Immature natural killer cell (primary cell): ENCODE data around the gene HMG20B. TPM values are rescaled to one million over a fixed set of nuclear protein-coding genes. Genes with fewer than 3 reads are reported as not detected.

ENCODE experiments used
- DNase-seq, 3 donors: peaks; one replicate each; pipeline ENCODE4 v3.0.0; 2022; ENCODE audit warnings: mixed read lengths in 1 of 3
- H3K27ac Mint-ChIP-seq, 6 donors: one replicate each; pipeline ENCODE4 v1.8.0; 2020; ENCODE audit warnings: mixed read lengths in 6 of 6, mild to moderate bottlenecking in 5 of 6, inconsistent platforms in 4 of 6, moderate library complexity in 3 of 6
- H3K27me3 Mint-ChIP-seq, 3 donors: one replicate each; pipeline ENCODE4 v1.8.0; 2020 to 2021; ENCODE audit warnings: low read depth in 3 of 3, mild to moderate bottlenecking in 3 of 3, mixed read lengths in 3 of 3, moderate library complexity in 3 of 3, inconsistent platforms in 1 of 3
- H3K36me3 Mint-ChIP-seq, 3 donors: one replicate each; pipeline ENCODE4 v1.8.0; 2020; ENCODE audit warnings: mixed read lengths in 3 of 3, inconsistent platforms in 2 of 3, mild to moderate bottlenecking in 2 of 3
- H3K4me1 Mint-ChIP-seq, 2 donors: one replicate each; pipeline ENCODE4 v1.8.0; 2020; ENCODE audit warnings: inconsistent platforms in 2 of 2, mild to moderate bottlenecking in 2 of 2, mixed read lengths in 2 of 2, moderate library complexity in 1 of 2
- H3K4me3 Mint-ChIP-seq, 5 donors: one replicate each; pipeline ENCODE4 v1.8.0; 2020; ENCODE audit warnings: mild to moderate bottlenecking in 5 of 5, mixed read lengths in 5 of 5, inconsistent platforms in 3 of 5, moderate library complexity in 3 of 5
- H3K9me3 Mint-ChIP-seq, 6 donors: one replicate each; pipeline ENCODE4 v1.8.0; 2020; ENCODE audit warnings: mild to moderate bottlenecking in 6 of 6, mixed read lengths in 6 of 6, inconsistent platforms in 4 of 6, moderate library complexity in 3 of 6
- polyA plus RNA-seq, 3 donors: library from polyadenylated mRNA; unstranded; fragments of 300-500 nt; fragmentation: Illumina TruSeq; gene quantifications; one replicate each; pipeline ENCODE4 v1.2.3, GENCODE V29; 2021

Gene HMG20B
- polyA plus RNA-seq, 3 donors from 2014 or later: 42.9 to 74.8 (median 60.1) TPM

DNA sequence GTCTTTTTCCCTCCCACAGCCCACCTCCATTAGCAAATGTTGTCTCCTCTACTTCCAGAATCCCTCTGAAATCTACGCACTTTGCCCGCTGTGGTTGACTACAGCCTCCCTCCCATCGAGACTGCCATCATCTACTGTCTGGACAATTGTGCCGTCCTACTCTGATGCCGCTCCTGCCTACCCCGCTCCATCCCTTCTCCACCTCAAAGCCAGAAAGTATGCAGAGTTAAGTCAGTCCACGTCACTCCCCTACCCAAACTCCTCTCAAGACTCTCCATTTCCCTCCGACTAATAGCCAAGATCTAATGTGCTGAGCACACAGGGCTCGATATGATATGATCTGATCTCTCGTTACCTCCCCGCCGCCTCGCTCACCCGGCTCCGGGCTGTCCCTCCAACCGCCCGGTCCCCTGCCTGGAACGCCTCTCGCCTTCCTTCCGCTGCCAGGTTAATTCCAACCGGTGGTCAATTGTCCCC lies 53.3 kb downstream of the HMG20B start:
- peaks cover 33 to 39% of the 10 kb centered on the region in 2 donors for H3K4me1 Mint-ChIP-seq
- no peaks in the 10 kb centered on the region for H3K36me3 Mint-ChIP-seq
- H3K9me3 Mint-ChIP-seq: peaks cover 0 to 2% (median 0%) of the 10 kb centered on the region in 6 donors
- peak overlapping the region; percentile 71 to 99 (median 93) for H3K27ac Mint-ChIP-seq
- DNase-seq: no peak
- H3K27me3 Mint-ChIP-seq: peaks cover 4 to 10% (median 8%) of the 10 kb centered on the region in 3 donors
- H3K4me3 Mint-ChIP-seq: peak overlapping the region; percentile 84 to 99 (median 98)

DNA sequence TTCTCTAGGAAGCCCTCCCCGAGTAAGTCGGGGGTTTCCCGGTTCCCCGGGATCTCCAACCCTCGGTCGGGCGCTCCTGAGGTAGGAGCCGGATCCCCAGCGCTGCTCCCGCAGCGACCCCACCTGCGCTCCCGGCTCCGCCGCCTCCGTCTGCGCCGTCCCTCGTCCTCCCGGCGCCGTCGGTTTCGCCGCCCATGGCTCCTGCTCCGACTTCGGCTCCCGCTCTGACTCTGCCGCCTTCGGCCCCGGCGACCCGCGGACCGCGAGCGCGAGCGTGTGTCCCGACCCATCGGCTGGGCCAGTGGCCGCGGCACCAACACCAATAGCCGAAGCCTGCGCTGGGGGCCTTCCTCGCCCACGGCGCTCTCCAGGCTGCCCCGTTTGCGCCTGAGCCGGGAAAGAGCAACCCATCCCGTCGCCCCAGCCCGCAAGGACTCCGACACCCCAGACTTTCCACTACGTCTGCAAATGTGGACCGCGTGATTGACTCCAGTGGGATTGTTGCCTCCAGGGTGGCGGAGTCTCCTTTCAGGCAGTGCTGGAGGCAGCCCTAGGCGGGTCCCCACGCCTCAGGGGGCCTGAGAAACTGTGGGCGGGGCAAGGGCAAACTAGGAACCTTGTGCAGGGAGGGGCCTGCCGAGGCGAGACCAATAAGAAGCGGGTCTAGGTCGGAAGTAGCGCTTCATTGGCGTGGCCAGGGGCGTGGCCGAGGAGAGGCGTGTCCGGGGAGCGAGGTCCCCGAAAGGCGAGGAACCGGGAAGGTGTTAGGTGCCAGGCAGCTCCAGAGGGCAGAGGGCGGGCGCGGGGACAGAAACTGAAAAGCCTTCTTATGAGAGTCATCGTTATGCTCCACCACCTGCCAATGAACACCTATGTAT lies 54.0 kb downstream of the HMG20B start, which contains the start of gene CACTIN:
CACTIN (minus strand) TSS at position 318 of the 878 bp plus-strand sequence; CDS start at position 290, 28 bp downstream.
- peak within 1 kb of the TSS; percentile 96 to 99 (median 98) for H3K27ac Mint-ChIP-seq

DNA sequence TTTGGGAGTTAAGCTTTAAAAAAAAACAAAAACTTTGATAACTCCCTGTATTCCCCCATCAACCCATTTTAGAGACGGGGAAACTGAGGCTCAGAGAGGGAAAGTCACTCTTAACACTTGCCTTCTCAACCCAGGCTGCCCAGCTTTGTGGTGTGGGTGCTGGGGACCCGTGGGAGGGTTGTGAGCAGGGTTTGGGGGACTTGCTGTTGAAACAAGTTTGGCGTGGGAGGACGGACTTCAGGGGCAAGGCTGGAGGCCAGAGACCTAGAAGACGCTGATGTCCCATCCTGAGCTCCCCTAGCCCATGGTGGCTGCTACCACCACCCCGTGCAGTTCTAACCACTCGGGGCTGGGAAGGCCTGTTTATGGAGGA lies 54.6 kb downstream of the HMG20B start:
- Mint-ChIP-seq H3K9me3 (peaks cover 0 to 2% (median 0%) of the 10 kb centered on the region in 6 donors), H3K4me3 (peak overlapping the region; percentile 84 to 99 (median 98)), H3K4me1 (peaks cover 33 to 39% of the 10 kb centered on the region in 2 donors), H3K27me3 (peaks cover 4 to 10% (median 8%) of the 10 kb centered on the region in 3 donors), H3K27ac (peak overlapping the region; percentile 96 to 99 (median 98)), H3K36me3 (no peaks in the 10 kb centered on the region)
- DNase-seq: no peak

More for the DNA sequence above, 54.0 kb downstream of the HMG20B start, which contains the start of gene CACTIN:
- Mint-ChIP-seq H3K4me3 (peak within 1 kb of the TSS; percentile 84 to 99 (median 98)), H3K9me3 (peaks cover 0 to 2% (median 0%) of the 10 kb centered on the region in 6 donors), H3K27me3 (peaks cover 4 to 10% (median 8%) of the 10 kb centered on the region in 3 donors), H3K4me1 (peaks cover 33 to 39% of the 10 kb centered on the region in 2 donors), H3K36me3 (no peaks in the 10 kb centered on the region)
- DNase-seq: peak; percentile 99

Other genes starting within 250 kb of the HMG20B start
- gene NFIC, start 206.4 kb upstream of the HMG20B start, polyA plus RNA-seq: 10 to 100 TPM in 1 of 3 donors, 1 to 10 TPM in 1, not detected in 1; 2.8 to 13.3 TPM
- gene SMIM24, start 92.4 kb upstream of the HMG20B start, polyA plus RNA-seq: 1 to 10 TPM in 2 of 3 donors, not detected in 1; 1.5 to 2.1 TPM
- not detected for gene SMIM44, start 89.5 kb upstream of the HMG20B start, polyA plus RNA-seq
- 10 to 100 TPM in 1 of 3 donors, 1 to 10 TPM in 2; 6.8 to 18.4 (median 9.1) TPM for gene DOHH, start 72.3 kb upstream of the HMG20B start, polyA plus RNA-seq
- gene FZR1, start 66.6 kb upstream of the HMG20B start, polyA plus RNA-seq: 10 to 100 TPM in 1 of 3 donors, 1 to 10 TPM in 2; 6.8 to 14.2 (median 9.7) TPM
- gene TEKTIP1, start 33.8 kb upstream of the HMG20B start, polyA plus RNA-seq: not detected
- 10 to 100 TPM; 17.1 to 26.9 (median 25.6) TPM for gene MFSD12, start 15.4 kb upstream of the HMG20B start, polyA plus RNA-seq
- under 1 TPM in 2 of 3 donors, not detected in 1; 0.04 to 0.95 TPM for gene GIPC3, start 12.5 kb downstream of the HMG20B start, polyA plus RNA-seq
- gene TBXA2R, start 33.9 kb downstream of the HMG20B start, polyA plus RNA-seq: 1 to 10 TPM; 3.1 to 9.5 (median 3.1) TPM
- 10 to 100 TPM in 1 of 3 donors, 1 to 10 TPM in 2; 1.4 to 18.0 (median 5.6) TPM for gene CACTIN, start 53.8 kb downstream of the HMG20B start, polyA plus RNA-seq
- gene PIP5K1C, start 127.5 kb downstream of the HMG20B start, polyA plus RNA-seq: 10 to 100 TPM in 1 of 3 donors, 1 to 10 TPM in 1, not detected in 1; 4.3 to 25.7 TPM
- under 1 TPM in 1 of 3 donors, not detected in 2; 0.34 TPM for gene TJP3, start 135.4 kb downstream of the HMG20B start, polyA plus RNA-seq
- gene APBA3, start 188.7 kb downstream of the HMG20B start, polyA plus RNA-seq: 10 to 100 TPM; 24.2 to 32.4 (median 31.2) TPM
- 100 to 1,000 TPM; 116 to 167 (median 122) TPM for gene MRPL54, start 189.7 kb downstream of the HMG20B start, polyA plus RNA-seq
- not detected for gene RAX2, start 199.3 kb downstream of the HMG20B start, polyA plus RNA-seq
- 100 to 1,000 TPM; 326 to 436 (median 418) TPM for gene MATK, start 213.4 kb downstream of the HMG20B start, polyA plus RNA-seq